ENCODE results near the gene CDH4. TPM values are rescaled to one million over a fixed set of nuclear protein-coding genes. Genes with fewer than 3 reads are reported as not detected.

The CDH4 gene
- total RNA-seq, 4 donors from 2014 or later, result 0.71 to 4.2 (median 2.9) TPM

GRCh38 chr20:61441537-61441936 lies 189.5 kb downstream of the CDH4 start:
- TF ChIP-seq POLR2A (IDR thresholded peaks at IDR 0.05), result no peak
- no peak for TF ChIP-seq CTCF (IDR thresholded peaks at IDR 0.05)
- H3K4me3 ChIP-seq (ENCODE audit: low read depth, poor library complexity, severe bottlenecking), result no peak overlapping the region
- WGBS, 2 donors, result 79 to 88% methylated on average over 5 of the region's 5 CpGs
- intact Hi-C loops (cut with DNase I; ENCODE audit: low total_unique reads), result no loop called here
- no peak for DNase-seq (ENCODE audit: low spot score in 2 of 2)

GRCh38 chr20:61442075-61442670 lies 190.1 kb downstream of the CDH4 start:
- no peak for DNase-seq (ENCODE audit: low spot score in 2 of 2)
- WGBS, 2 donors, result 61 to 65% methylated on average over 13 of the region's 13 CpGs
- intact Hi-C loops (cut with DNase I; ENCODE audit: low total_unique reads), result no loop called here
- H3K4me3 ChIP-seq (ENCODE audit: low read depth, poor library complexity, severe bottlenecking), result no peak overlapping the region
- no peak for TF ChIP-seq POLR2A (IDR thresholded peaks at IDR 0.05)
- TF ChIP-seq CTCF (IDR thresholded peaks at IDR 0.05), result no peak

DNA sequence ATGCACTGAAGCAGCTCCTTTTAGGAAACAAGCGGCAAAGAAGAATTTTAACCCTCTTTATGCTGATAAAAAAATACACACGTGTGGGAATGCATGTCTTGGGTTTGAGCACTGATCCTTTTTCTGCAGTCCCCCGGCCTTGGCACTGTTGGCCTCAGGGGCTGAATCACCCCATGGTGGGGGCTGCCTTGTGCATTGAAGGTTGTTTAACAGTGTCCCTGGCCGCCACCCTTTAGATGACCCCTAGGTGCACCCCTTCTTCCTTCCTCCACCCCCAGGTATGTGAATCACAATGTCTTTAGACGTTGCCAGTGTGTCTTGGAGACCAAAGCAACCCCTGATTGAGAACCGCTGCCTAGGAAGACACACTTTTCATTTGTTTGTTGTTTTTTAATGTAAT lies 190.7 kb downstream of the CDH4 start:
- TF ChIP-seq POLR2A (IDR thresholded peaks at IDR 0.05) (no peak), CTCF (IDR thresholded peaks at IDR 0.05) (no peak)
- intact Hi-C loops (cut with DNase I; ENCODE audit: low total_unique reads), result no loop called here
- no peak for DNase-seq (ENCODE audit: low spot score in 2 of 2)
- whole genome bisulfite sequencing, 2 donors, result 41 to 53% methylated on average over 6 of the region's 6 CpGs
- no peak overlapping the region for H3K4me3 ChIP-seq (ENCODE audit: low read depth, poor library complexity, severe bottlenecking)

- 30% methylated on average over 12 of the region's 12 CpGs for WGBS, 2 donors
- H3K4me3 ChIP-seq (ENCODE audit: low read depth, poor library complexity, severe bottlenecking), result no peak overlapping the region
- no peak for DNase-seq (ENCODE audit: low spot score in 2 of 2)
- intact Hi-C loops (cut with DNase I; ENCODE audit: low total_unique reads), result no loop called here
- no peak for TF ChIP-seq CTCF (IDR thresholded peaks at IDR 0.05)
- TF ChIP-seq POLR2A (IDR thresholded peaks at IDR 0.05), result no peak
These were observed 191.5 kb downstream of the CDH4 start for GRCh38 chr20:61443443-61444126.

GRCh38 chr20:61444637-61445036 lies 192.6 kb downstream of the CDH4 start:
- intact Hi-C loops (cut with DNase I; ENCODE audit: low total_unique reads), result no loop called here
- DNase-seq (ENCODE audit: low spot score in 2 of 2), result no peak
- no peak overlapping the region for H3K4me3 ChIP-seq (ENCODE audit: low read depth, poor library complexity, severe bottlenecking)
- WGBS, 2 donors, result 73 to 96% methylated on average over 5 of the region's 5 CpGs
- no peak for TF ChIP-seq POLR2A (IDR thresholded peaks at IDR 0.05)
- TF ChIP-seq CTCF (IDR thresholded peaks at IDR 0.05), result no peak
